Measurements from ENCODE around the gene PCSK4. TPM values are rescaled to one million over a fixed set of nuclear protein-coding genes. Genes with fewer than 3 reads are reported as not detected.
"Not testable (repeated sequence)": the region's sequence is repeated elsewhere in the genome, so short reads cannot be mapped to it uniquely, and the experiment has no call there.

The PCSK4 gene
- total RNA-seq, 2 experiments from 2014 or later: 1.8 to 3.9 TPM

GRCh38 chr19:1445932-1446712, 44.0 kb downstream of the PCSK4 start:
- Mint-ChIP-seq H3K27ac (no peak overlapping the region), H3K9me3 (ENCODE audit: low read depth) (no peaks in the 10 kb centered on the region), H3K4me1 (peaks cover 26% of the 10 kb centered on the region), H3K36me3 (ENCODE audit: low read depth) (peaks cover 17% of the 10 kb centered on the region), H3K4me3 (no peak overlapping the region), H3K27me3 (peaks cover 29% of the 10 kb centered on the region)
- ChIA-PET POLR2A (no interaction called here), CTCF (interaction anchor here (0.5 to 2.8 kb wide), 7 partner anchors 8 to 792 kb away, joined by 3 to 17 read pairs (median 4); partner anchors contain the start of genes CIRBP and PCSK4)
- peak; percentile 47 for DNase-seq
- no peak for ATAC-seq
- intact Hi-C loops (cut with DNase I, micrococcal nuclease): loop anchor here in 1 of 2 experiments (1.0 kb wide), 3 partner anchors 25 to 67 kb away; partner anchors contain the start of genes ADAMTSL5 and NDUFS7

DNA sequence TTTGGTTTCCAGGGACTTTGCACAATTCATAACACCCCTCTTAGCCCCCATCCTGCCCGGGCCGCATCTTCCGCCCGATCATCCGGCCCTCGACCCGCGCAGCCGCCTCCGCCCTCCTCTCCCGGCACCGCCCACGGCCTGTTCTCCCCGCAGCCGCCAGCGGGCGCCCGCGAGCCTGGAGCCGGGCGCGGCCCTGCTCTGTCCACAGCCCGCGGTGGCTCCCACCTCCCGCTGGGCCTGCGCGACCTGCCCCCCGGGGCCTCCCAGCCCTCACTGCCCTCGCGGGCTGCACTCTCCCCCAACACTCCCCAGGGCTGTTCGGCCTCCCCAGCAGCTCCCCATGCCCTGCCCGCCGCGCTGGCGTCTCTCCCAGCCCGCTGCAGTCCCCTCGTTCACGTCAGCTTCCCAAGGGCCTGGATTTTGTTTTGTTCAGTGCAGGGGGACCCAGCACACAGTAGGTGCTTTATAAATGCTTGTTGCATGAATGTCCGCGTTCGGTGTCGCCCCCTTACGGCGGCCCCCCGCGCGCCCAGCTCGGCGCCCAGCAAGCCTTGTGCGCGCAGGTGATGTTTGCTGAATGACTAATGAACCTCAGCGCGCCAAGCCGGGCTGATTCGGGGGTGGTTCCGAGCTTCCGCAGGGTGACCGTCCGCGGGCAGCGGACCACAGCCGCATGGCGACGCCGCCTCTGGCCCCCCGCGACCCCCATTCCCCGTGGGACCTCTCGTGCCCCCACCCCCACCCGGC, 44.8 kb downstream of the PCSK4 start:
- Mint-ChIP-seq H3K27me3 (peaks cover 22% of the 10 kb centered on the region), H3K4me1 (peaks cover 30% of the 10 kb centered on the region)
- intact Hi-C loops (cut with DNase I, micrococcal nuclease): loop anchor here in 1 of 2 experiments (1.0 kb wide), 3 partner anchors 26 to 68 kb away; partner anchors contain the start of genes ADAMTSL5 and NDUFS7

GRCh38 chr19:1441677-1442438, 48.3 kb downstream of the PCSK4 start:
- no peak for ATAC-seq
- intact Hi-C loops (cut with DNase I, micrococcal nuclease): loop anchor here in 1 of 2 experiments (5.0 kb wide), 1 partner anchor 35 kb away; the partner anchor contains the start of gene C19orf25
- POLR2A ChIA-PET: interaction anchor here (0.6 to 0.7 kb wide), 3 partner anchors 37 to 1611 kb away, joined by 3 to 8 read pairs (median 4); no protein-coding TSS in a partner anchor
- Mint-ChIP-seq H3K36me3 (ENCODE audit: low read depth) (peaks cover 43% of the 10 kb centered on the region), H3K27me3 (no peaks in the 10 kb centered on the region), H3K27ac (peak overlapping the region; percentile 30), H3K4me3 (peak overlapping the region; percentile 94), H3K9me3 (ENCODE audit: low read depth) (no peaks in the 10 kb centered on the region), H3K4me1 (peaks cover 44% of the 10 kb centered on the region)
- CTCF ChIA-PET: interaction anchor here (0.9 kb wide), 1 partner anchor 11 kb away, joined by 3 read pairs; no protein-coding TSS in a partner anchor
- DNase-seq: no peak

More for the DNA sequence above, 44.8 kb downstream of the PCSK4 start:
- Mint-ChIP-seq H3K27ac (no peak overlapping the region), H3K36me3 (ENCODE audit: low read depth) (peaks cover 25% of the 10 kb centered on the region), H3K4me3 (peak overlapping the region; percentile 49), H3K9me3 (ENCODE audit: low read depth) (no peaks in the 10 kb centered on the region)
- CTCF ChIA-PET: interaction anchor here (0.6 to 2.8 kb wide), 11 partner anchors 9 to 682 kb away, joined by 3 to 17 read pairs (median 4); partner anchors contain the start of genes CIRBP and PCSK4
- POLR2A ChIA-PET: interaction anchor here (1.0 to 1.2 kb wide), 2 partner anchors 8 to 27 kb away, joined by 4 read pairs; no protein-coding TSS in a partner anchor
- DNase-seq: peak; percentile 89
- peak; percentile 82 for ATAC-seq

- peak overlapping the region; percentile 37 for H3K27ac Mint-ChIP-seq
- ATAC-seq: no peak
- intact Hi-C loops (cut with DNase I, micrococcal nuclease): loop anchor here in 1 of 2 experiments (5.0 kb wide), 1 partner anchor 36 kb away; the partner anchor contains the start of gene C19orf25
- peaks cover 43% of the 10 kb centered on the region for H3K36me3 Mint-ChIP-seq (ENCODE audit: low read depth)
- DNase-seq: no peak
- H3K4me1 Mint-ChIP-seq: peaks cover 44% of the 10 kb centered on the region
- peak overlapping the region; percentile 94 for H3K4me3 Mint-ChIP-seq
- H3K9me3 Mint-ChIP-seq (ENCODE audit: low read depth): no peaks in the 10 kb centered on the region
- CTCF ChIA-PET: interaction anchor here (1.1 kb wide), 1 partner anchor 33 kb away, joined by 4 read pairs; no protein-coding TSS in a partner anchor
- POLR2A ChIA-PET: interaction anchor here (0.7 to 1.2 kb wide), 3 partner anchors 27 to 208 kb away, joined by 3 to 4 read pairs (median 4); no protein-coding TSS in a partner anchor
- no peaks in the 10 kb centered on the region for H3K27me3 Mint-ChIP-seq
Observed at GRCh38 chr19:1441022-1441426, 49.1 kb downstream of the PCSK4 start.

GRCh38 chr19:1440418-1440801, 49.7 kb downstream of the PCSK4 start:
- Mint-ChIP-seq H3K27ac (no peak overlapping the region), H3K27me3 (no peaks in the 10 kb centered on the region), H3K36me3 (ENCODE audit: low read depth) (peaks cover 44% of the 10 kb centered on the region), H3K4me3 (peak overlapping the region; percentile 94), H3K9me3 (ENCODE audit: low read depth) (no peaks in the 10 kb centered on the region), H3K4me1 (peaks cover 42% of the 10 kb centered on the region)
- POLR2A ChIA-PET: interaction anchor here (0.6 to 1.2 kb wide), 3 partner anchors 20 to 209 kb away, joined by 3 to 4 read pairs (median 3); no protein-coding TSS in a partner anchor
- no peak for DNase-seq
- ATAC-seq: no peak
- intact Hi-C loops (cut with DNase I, micrococcal nuclease): loop anchor here in 1 of 2 experiments (5.0 kb wide), 1 partner anchor 37 kb away; the partner anchor contains the start of gene C19orf25
- CTCF ChIA-PET: interaction anchor here (1.1 to 1.6 kb wide), 2 partner anchors 32 to 196 kb away, joined by 3 to 4 read pairs; no protein-coding TSS in a partner anchor

DNA sequence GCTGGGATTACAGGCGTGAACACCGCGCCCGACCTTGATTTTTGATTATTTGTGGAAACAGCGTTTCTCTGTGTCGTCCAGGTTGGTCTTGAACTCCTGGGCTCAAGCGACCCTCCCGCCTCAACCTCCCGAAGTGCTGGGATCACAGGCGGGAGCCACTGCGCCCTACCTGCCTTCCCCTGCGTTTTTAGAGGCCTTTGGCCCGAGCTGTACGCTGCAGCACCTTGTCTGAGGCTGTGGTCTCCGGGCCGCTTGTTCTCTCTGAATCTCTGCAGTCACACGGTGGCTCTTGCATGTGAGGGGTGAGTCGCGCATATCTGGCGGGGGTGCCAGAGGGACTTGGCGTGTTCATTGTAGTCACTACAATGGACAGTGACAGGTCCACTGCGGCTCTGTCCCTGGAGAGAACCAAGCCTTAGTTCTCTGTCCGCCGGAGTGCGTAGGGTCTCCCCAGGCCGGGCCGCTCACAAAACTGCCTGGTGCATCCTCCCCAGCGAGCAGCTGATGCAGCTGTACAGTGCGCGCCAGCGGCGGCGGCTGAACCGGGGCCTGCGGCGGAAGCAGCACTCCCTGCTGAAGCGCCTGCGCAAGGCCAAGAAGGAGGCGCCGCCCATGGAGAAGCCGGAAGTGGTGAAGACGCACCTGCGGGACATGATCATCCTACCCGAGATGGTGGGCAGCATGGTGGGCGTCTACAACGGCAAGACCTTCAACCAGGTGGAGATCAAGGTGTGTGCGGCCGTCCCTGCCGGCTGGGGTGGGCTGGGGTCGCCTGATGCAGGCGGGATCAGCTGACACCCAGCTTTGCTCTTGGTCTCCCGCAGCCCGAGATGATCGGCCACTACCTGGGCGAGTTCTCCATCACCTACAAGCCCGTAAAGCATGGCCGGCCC, 50.4 kb downstream of the PCSK4 start:
- ATAC-seq; H3K9me3 Mint-ChIP-seq (ENCODE audit: low read depth); H3K27me3 Mint-ChIP-seq: not testable (repeated sequence)
- peak overlapping the region; percentile 99 for H3K27ac Mint-ChIP-seq
- ChIA-PET POLR2A (interaction anchor here (0.6 to 1.2 kb wide), 3 partner anchors 20 to 209 kb away, joined by 3 to 4 read pairs (median 3); no protein-coding TSS in a partner anchor), CTCF (interaction anchor here (1.0 to 1.6 kb wide), 3 partner anchors 31 to 195 kb away, joined by 3 to 4 read pairs (median 3); no protein-coding TSS in a partner anchor)
- intact Hi-C loops (cut with DNase I, micrococcal nuclease): loop anchor here (2.0 to 5.0 kb wide), 3 partner anchors 33 to 642 kb away; partner anchors contain the start of genes C19orf25 (in 1 of the 2), DAZAP1 (in 1 of the 2) and PTBP1 (in 1 of the 2)
- H3K36me3 Mint-ChIP-seq (ENCODE audit: low read depth): peaks cover 47% of the 10 kb centered on the region
- DNase-seq: peak; percentile 49
- peak overlapping the region; percentile 94 for H3K4me3 Mint-ChIP-seq
- H3K4me1 Mint-ChIP-seq: peaks cover 37% of the 10 kb centered on the region

GRCh38 chr19:1438933-1439354, 51.2 kb downstream of the PCSK4 start:
- Mint-ChIP-seq H3K36me3 (ENCODE audit: low read depth) (peaks cover 47% of the 10 kb centered on the region), H3K27ac (peak overlapping the region; percentile 99), H3K4me3 (peak overlapping the region; percentile 94), H3K4me1 (peaks cover 34% of the 10 kb centered on the region), H3K27me3 (no peaks in the 10 kb centered on the region), H3K9me3 (ENCODE audit: low read depth) (no peaks in the 10 kb centered on the region)
- ATAC-seq (no peak), DNase-seq (no peak)
- intact Hi-C loops (cut with DNase I, micrococcal nuclease): loop anchor here (1.0 to 5.0 kb wide), 10 partner anchors 32 to 642 kb away; partner anchors contain the start of genes DAZAP1 (in 2 of the 2), ADAMTSL5 (in 1 of the 2), C19orf25 (in 1 of the 2) and FAM174C (in 1 of the 2)
- POLR2A ChIA-PET: no interaction called here
- CTCF ChIA-PET: interaction anchor here (1.0 to 1.6 kb wide), 2 partner anchors 34 to 195 kb away, joined by 3 read pairs; no protein-coding TSS in a partner anchor

DNA sequence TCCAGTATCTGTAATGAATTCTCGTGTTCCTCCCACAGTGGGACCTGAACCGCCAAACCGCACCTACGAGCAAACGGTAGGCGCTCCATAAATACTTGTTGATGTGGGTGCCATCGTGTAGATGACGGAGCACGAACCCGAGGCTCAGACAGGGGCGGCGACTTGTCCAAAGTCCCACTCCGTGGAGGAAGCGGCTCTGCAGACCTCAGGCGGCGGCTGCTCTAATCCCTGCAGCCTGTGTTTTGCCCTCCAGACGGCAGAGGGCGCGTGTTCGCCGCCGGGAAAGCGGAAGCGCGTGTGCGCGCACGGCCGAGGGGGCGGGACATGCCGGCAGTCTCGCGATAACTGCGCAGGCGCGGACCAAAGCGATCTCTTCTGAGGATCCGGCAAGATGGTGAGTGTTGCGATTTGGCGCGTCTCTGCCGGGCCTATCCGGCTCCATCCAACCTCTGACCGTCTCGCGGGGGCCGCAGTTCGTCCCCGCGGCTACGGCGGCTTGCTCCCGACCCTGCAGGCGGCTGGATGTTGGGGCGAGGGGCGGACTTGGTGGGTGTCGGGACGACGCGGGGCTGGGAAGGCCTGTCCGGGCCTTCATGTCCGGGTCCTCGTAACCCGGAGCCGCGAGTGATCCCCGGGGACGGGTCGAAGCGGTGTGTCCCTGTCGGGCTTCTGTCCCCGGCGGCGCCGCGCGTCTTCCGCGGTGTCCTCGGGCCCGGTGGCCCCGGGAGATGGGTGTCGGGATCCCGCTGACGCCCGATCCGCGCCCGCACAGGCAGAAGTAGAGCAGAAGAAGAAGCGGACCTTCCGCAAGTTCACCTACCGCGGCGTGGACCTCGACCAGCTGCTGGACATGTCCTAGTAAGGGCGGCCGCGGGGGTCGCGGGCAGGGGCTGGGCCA, 51.9 kb downstream of the PCSK4 start, which contains the start of gene RPS15:
Gene RPS15, plus strand, starts transcription at position 362 of the 898 bp plus-strand sequence. Its CDS starts 30 bp downstream, at position 392.
- H3K36me3 Mint-ChIP-seq (ENCODE audit: low read depth): peaks cover 47% of the 10 kb centered on the region
- no peaks in the 10 kb centered on the region for H3K27me3 Mint-ChIP-seq
- H3K27ac Mint-ChIP-seq: peak within 1 kb of the TSS; percentile 99
- CTCF ChIA-PET: interaction anchor here (0.5 to 1.2 kb wide), 7 partner anchors 11 to 159 kb away, joined by 3 to 5 read pairs (median 3); no protein-coding TSS in a partner anchor
- H3K4me3 Mint-ChIP-seq: peak within 1 kb of the TSS; percentile 94
- H3K4me1 Mint-ChIP-seq: peaks cover 34% of the 10 kb centered on the region
- H3K9me3 Mint-ChIP-seq (ENCODE audit: low read depth): no peaks in the 10 kb centered on the region
- POLR2A ChIA-PET: no interaction called here
- peak; percentile 98 for DNase-seq
- intact Hi-C loops (cut with DNase I, micrococcal nuclease): loop anchor here (1.0 to 5.0 kb wide), 10 partner anchors 31 to 641 kb away; partner anchors contain the start of genes DAZAP1 (in 2 of the 2), ADAMTSL5 (in 1 of the 2), C19orf25 (in 1 of the 2) and FAM174C (in 1 of the 2)
- peak; percentile 86 for ATAC-seq

Data from activated CD4-positive, alpha-beta T cell treated with anti-CD3 and anti-CD28 coated beads for 36 hours (primary cell).